ENCODE data around the gene SLC7A1.

DNA sequence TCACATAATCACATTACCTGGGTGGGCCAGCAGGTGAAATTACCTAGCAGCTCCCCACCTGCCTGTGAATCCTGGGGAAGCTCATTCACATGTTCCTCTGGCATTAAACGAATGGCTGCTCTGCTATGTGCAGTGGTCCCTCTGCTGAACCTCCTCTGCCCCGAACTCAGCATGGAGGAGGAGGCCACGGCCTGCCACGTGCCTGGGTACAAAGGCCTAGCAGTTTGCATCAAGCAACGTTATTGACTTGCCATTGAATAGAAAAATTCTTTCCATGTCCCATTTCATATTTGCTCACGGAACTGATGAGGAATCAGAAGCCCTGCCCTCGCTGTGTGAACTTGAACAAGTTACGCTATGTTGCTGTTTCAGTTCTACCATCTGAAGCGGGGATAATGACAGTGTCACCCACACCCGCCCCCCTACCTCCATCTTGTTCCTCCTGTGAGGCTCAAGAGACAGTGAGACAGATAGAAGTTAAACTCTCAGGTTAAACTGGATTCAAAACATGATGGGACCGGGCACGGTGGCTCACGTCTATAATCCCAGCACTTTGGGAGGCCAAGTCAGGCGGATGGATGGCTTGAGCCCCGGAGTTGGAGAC lies 25.3 kb downstream of the SLC7A1 start:
- TF ChIP-seq, protein P1, sequence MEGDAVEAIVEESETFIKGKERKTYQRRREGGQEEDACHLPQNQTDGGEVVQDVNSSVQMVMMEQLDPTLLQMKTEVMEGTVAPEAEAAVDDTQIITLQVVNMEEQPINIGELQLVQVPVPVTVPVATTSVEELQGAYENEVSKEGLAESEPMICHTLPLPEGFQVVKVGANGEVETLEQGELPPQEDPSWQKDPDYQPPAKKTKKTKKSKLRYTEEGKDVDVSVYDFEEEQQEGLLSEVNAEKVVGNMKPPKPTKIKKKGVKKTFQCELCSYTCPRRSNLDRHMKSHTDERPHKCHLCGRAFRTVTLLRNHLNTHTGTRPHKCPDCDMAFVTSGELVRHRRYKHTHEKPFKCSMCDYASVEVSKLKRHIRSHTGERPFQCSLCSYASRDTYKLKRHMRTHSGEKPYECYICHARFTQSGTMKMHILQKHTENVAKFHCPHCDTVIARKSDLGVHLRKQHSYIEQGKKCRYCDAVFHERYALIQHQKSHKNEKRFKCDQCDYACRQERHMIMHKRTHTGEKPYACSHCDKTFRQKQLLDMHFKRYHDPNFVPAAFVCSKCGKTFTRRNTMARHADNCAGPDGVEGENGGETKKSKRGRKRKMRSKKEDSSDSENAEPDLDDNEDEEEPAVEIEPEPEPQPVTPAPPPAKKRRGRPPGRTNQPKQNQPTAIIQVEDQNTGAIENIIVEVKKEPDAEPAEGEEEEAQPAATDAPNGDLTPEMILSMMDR (IDR thresholded peaks at IDR 0.05; ENCODE audit: low read depth, low read length), result no peak
- no peak for TF ChIP-seq POLR2A (IDR thresholded peaks at IDR 0.05; ENCODE audit: extremely low read depth, insufficient read length)

All from NB4 (cell line).